HG03575 (cell line): ENCODE measurements around the gene OPRL1.

Experiments used
- ATAC-seq: cut with Tn5 transposase; IDR thresholded peaks from one replicate; pipeline ENCODE4 v1.9.1; 2021; ENCODE audit not compliant: unreplicated experiment, insufficient number of reproducible peaks, low FRiP score; ENCODE audit errors: extremely low read depth

OPRL1 gene

DNA sequence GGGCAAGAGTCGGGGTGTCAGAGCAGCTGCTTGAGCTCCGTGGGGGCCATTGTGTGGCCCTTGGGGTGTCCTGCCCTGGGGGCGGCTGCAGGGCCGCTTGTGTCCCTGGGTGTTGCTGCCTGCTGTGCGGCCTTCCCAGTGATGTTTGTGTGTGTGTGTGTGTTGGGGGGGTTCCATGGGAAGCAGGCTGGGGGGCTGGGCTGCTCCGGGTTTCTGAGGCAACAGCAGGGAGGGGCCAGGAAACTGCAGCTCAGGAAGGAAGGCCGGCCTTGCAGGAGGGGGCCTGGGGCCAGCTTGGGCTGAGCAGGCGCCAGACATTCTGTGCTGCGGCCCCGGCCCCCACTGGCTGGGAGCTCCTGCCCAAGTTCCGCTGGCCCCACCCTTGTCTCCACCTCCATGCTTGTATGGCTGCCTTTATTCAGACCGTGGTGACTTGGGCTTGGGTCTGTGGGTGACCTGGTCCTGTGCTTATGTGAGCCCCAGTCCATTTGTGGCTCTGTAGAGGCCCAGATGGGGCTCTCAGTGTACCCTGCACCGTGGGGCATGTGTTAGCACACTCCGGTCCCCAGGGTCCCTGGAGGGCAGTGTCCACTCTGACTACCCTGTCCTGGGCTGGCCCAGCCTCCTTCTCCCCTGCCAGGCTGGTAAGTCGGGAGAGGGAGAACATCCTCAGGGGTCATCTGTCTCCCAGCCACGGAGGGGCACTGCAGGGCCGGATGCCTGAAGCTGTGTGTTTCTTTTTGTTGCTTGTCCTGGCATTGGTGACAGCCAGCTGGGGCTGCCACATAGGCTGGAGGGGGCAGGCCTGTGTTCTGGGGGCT lies 25.8 kb upstream of the OPRL1 start:
- ATAC-seq = no peak

DNA sequence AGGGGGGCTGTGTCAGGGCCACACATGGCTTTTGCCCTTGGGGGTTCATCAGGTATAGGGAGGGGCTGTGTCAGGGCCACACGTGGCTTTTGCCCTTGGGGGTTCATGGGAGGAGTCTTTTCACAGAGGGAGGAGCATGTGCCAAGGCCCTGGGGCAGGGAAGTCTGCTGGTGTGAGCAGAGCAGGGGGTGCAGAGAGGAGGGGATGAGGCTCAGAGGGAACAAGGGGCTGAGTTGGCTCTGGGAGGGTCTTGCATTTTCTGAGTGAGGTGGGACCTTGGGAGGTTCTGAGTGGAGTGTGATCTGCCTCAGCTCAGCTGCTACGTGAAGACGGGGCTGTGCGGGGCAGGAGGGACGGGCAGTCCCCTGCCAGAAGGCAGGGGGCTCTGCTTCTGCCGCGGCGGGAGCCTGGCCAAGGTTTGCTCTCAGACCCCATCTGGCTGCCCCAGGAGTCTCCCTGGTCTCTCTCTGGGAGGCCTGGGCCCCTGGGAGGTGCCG lies 24.4 kb upstream of the OPRL1 start:
- ATAC-seq = no peak

DNA sequence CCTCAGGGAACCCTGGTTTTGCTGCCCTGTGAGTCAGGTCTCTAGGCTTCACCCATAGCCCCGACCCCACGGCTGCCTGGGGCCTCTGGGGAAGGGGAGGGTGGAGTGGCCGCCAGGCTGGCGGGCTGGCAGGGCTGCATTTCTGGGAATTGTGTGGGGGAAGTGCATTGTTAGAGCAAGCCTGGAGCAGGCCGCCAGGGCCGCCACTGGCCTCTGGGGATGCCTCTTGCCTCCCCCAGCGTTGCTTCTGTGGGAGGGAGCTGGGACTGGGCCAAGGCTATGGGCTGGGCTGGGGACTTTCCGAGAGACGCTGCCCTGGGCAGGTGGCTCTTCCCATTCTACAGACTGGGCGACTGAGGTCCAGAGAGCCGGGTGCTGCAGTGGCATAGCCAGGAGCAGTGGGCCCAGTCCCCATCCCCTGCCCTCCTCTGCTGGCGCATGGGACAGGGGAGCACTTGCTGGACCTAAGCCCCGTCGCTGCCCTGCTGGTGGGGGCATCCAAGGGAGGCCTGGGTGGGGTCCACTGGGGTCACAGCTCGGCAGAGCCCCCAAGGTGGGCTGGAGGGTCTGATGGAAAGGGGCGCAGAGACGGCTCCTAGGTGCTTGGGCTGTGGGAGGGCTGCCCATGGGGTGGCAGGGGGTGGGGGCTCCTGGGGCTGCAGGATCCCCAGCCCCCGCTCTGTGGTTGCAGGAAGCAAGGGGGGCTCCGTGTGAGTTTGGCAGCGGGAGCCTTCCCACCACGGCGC lies 23.8 kb upstream of the OPRL1 start:
- ATAC-seq = no peak

GRCh38 chr20:64056639-64056888 lies 23.3 kb upstream of the OPRL1 start:
- no peak for ATAC-seq

DNA sequence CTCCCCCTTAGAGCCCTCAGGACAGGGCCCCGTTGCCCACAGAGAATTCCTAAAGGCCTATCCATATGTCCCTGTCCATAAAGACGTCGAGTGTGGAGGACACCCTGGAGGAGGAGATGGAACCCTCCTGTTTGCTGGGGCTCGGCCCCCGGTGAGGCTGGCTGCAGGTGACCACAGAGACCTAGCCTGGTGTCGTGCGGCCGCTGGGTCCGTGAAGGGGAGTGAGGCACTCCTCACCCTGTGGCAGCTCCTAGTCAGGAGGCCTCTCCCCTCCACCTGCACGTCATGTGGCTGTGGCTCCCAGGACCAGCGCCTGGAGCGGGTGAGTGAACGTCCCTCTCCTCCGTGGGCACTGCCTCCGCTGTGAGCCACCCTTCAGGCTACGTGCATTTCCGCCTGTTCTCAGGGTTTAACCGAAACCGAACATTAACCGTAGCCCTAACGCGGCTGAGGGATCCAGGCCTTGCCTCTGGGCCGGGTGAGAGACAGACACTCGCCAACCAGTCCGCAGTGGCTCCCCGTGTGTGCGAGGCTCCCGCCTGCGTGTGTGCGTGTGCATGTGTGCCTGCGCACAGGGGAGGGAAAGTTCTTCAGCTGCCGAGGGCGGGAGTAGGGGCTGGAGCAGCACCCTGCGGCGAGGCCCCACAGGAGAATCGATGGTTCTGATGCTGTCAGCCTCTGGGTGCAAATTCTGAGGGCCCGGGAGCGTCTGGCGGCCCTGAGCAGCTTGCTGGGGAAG lies 22.8 kb upstream of the OPRL1 start:
- no peak for ATAC-seq

DNA sequence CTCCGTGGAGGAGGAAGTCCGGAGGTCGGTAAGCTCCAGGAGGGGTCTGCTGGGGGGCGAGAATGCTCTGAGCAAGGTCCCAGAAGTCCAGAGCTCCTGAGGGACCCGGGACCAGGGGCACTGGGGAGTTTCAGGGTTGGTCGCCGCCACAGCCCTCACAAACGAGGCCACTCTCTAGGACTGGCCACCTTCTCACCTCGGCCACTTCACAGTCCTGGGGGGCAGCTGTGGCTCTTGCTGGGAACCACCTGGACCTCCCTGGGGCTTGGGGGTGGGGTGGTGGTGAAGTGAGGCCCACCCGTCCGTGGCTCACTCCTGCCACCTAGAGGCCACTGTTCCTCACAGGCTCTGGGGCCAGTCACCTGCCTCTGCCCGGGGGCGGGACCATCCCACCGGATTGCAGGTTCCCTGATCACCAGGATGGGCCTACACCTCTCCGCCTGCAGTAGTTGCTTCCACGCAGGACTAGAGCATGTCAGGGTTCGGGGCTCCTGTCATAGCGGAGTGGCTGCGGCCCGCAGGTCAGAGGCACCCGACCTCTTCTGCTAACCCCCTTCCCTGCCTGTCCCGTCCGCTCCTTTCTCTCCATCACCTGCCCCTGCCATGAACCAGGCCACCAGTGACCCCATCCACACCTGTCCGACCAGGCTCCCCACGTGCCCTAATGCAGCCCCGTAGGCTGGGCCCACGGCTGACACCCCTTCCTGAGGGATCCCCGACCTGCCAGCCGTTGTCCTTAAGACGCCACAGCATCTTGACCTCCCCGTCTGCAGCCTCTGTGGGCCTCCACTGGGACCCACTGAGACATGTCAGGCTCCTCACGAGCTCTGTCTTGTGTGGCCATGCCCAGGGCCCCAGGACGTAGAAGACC lies 22.0 kb upstream of the OPRL1 start:
- no peak for ATAC-seq

GRCh38 chr20:64058536-64058935 lies 21.3 kb upstream of the OPRL1 start:
- no peak for ATAC-seq

GRCh38 chr20:64062276-64062595 lies 17.6 kb upstream of the OPRL1 start:
- ATAC-seq = no peak

GRCh38 chr20:64062596-64063388 lies 17.1 kb upstream of the OPRL1 start, which contains the start of gene TCEA2:
TCEA2 (plus strand) TSS chr20:64063198; CDS start chr20:64063313, 115 bp downstream.
- ATAC-seq = no peak

GRCh38 chr20:64063389-64064144 lies 16.3 kb upstream of the OPRL1 start:
- ATAC-seq = no peak

DNA sequence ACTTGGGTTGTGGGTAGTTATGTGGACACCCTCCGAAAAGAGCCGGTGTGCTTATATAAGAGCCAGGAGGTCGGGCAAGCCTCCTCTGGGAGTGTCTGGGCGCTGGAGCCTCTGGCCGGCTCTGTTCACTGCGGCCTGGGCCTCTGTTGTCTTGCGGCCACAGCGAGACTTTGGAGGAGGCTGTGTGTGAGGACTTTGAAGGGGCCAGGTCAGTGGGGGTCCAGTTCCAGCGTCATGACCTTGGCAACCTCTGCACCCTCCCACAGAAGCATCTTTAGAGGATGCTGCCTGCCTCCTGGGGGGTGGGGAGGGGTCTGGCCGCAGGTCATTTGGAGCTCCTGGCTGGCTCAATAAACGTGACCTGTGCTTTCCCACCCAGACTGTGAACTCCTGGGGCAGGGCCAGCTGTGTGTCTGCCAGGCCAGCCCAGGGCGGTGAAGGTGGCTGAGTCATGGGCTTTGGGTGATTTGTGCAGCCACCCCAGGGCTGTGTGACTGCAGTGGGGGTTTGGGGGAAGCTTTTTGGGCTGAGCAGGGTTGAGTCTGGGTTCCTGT lies 15.7 kb upstream of the OPRL1 start:
- ATAC-seq = no peak

GRCh38 chr20:64065062-64065973 lies 14.6 kb upstream of the OPRL1 start:
- ATAC-seq = no peak

GRCh38 chr20:64065974-64066343 lies 13.9 kb upstream of the OPRL1 start:
- no peak for ATAC-seq

GRCh38 chr20:64067005-64067632 lies 12.8 kb upstream of the OPRL1 start:
- no peak for ATAC-seq

DNA sequence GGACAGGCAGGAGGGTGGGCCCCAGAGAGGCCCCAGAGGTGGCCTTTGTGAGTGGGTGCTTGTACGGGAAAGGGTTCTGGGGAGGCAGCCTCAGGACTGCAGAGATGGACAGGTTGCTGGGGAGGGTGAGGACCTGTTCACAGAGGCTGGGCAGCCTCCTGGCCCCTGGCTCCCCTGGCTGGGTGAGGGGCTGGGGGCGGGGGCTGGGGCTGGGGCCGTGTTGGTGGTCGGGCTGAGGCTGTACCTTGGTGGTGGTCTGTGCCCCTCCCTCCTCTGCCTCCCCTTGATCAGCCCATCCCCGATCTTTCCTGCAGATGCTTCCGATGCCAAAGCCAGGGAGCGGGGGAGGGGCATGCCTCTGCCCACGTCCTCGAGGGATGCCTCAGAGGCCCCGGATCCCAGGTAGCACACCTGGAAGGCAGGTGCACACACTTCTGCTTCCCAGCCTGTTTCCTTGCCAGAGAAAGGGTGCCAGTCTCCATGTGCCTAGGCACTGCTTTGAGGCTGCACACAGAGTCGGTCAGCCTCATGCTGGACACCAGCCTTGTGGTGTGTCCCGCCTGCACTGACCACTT lies 12.1 kb upstream of the OPRL1 start:
- ATAC-seq = no peak
